Sigmoid colon (tissue), 7 donors: ENCODE results near the gene PPARA. TPM values are rescaled to one million over a fixed set of nuclear protein-coding genes. Genes with fewer than 3 reads are reported as not detected.

Source experiments
- DNase-seq: peaks from one replicate; pipeline ENCODE4 v3.0.0-alpha.2; 2019
- H3K27ac ChIP-seq, 4 donors: fragments of 200-600 bp; sonication (generic); one replicate each; pipeline ENCODE4 v1.5.1; 2016 to 2019; ENCODE audit warnings: mild to moderate bottlenecking in 1 of 4
- H3K27me3 ChIP-seq, 3 donors: fragments of 200-600 bp; sonication (generic); one replicate each; pipeline ENCODE4 v1.5.1; 2019; ENCODE audit warnings: mild to moderate bottlenecking in 1 of 3
- H3K36me3 ChIP-seq, 4 donors: fragments of 200-600 bp; sonication (generic); one replicate each; pipeline ENCODE4 v1.5.1; 2016 to 2019
- H3K4me1 ChIP-seq, 4 donors: fragments of 200-600 bp; sonication (generic); one replicate each; pipeline ENCODE4 v1.5.1; 2017 to 2019
- H3K4me3 ChIP-seq, 4 donors: fragments of 200-600 bp; sonication (generic); one replicate each; pipeline ENCODE4 v1.5.1; 2017 to 2019; ENCODE audit warnings: mild to moderate bottlenecking in 2 of 4, moderate library complexity in 1 of 4
- H3K9me3 ChIP-seq, 4 donors: fragments of 200-600 bp in 3 of 4; sonication (generic) in 3 of 4; one replicate each; pipeline versions ENCODE4 v1.5.1 to v1.6.1; 2013 to 2019
- EP300 ChIP-seq, 4 donors: sonication (generic); formaldehyde crosslinking; IDR thresholded peaks; one replicate each; pipeline ENCODE4 v1.6.1; 2017; ENCODE audit warnings: antibody characterized with exemption in 4 of 4
- POLR2A ChIP-seq, 2 donors: fragments of 450-650 bp; IDR thresholded peaks; one replicate each; pipeline ENCODE4 v1.6.1; 2016; ENCODE audit warnings: antibody characterized with exemption in 2 of 2, mild to moderate bottlenecking in 2 of 2, moderate library complexity in 2 of 2
- POLR2AphosphoS5 ChIP-seq, 4 donors: sonication (generic); formaldehyde crosslinking; IDR thresholded peaks; one replicate each; pipeline ENCODE4 v1.6.1; 2017; ENCODE audit warnings: antibody characterized with exemption in 4 of 4
- WGBS, 2 donors: extraction: QIAGEN DNeasy Blood & Tissue Kit; methylation state at CpG; one replicate each; pipeline ENCODE4 v1.1.7; 2013; 5-methylcytosine and 5-hydroxymethylcytosine counted together
- intact Hi-C: fragments of 100-400 bp; cut with DNase I; formaldehyde crosslinking; loops from one replicate; pipeline ENCODE4 v1.15.1; 2023
- polyA plus RNA-seq, 3 donors: library from polyadenylated mRNA; stranded (reverse); fragments of 200-250 nt; gene quantifications; one replicate each; pipeline ENCODE4 v1.2.3, GENCODE V29; 2013
- total RNA-seq, 4 donors: library from RNA; depleted of rRNA; stranded (reverse); fragments of >200 nt; gene quantifications; one replicate each; pipeline ENCODE4 v1.1.0, GENCODE V29; 2016
- TF ChIP-seq, protein P1 (sequence below), 4 experiments: fragments of 450-650 bp in 3 of 4; fragments of 200-600 bp in 1 of 4; IDR thresholded peaks; one replicate each; pipeline ENCODE4 v1.5.1; 2016 to 2019; ENCODE audit warnings: antibody characterized with exemption in 4 of 4, mild to moderate bottlenecking in 3 of 4, moderate library complexity in 2 of 4
- donor health status: healthy with polysubstance abuse.
- donor health status: Bipolar disorder and iron deficiency.
- donor health status: healthy.

Gene PPARA
- total and polyA plus RNA-seq, 7 donors, result 7.8 to 22.7 (median 20.1) TPM

DNA sequence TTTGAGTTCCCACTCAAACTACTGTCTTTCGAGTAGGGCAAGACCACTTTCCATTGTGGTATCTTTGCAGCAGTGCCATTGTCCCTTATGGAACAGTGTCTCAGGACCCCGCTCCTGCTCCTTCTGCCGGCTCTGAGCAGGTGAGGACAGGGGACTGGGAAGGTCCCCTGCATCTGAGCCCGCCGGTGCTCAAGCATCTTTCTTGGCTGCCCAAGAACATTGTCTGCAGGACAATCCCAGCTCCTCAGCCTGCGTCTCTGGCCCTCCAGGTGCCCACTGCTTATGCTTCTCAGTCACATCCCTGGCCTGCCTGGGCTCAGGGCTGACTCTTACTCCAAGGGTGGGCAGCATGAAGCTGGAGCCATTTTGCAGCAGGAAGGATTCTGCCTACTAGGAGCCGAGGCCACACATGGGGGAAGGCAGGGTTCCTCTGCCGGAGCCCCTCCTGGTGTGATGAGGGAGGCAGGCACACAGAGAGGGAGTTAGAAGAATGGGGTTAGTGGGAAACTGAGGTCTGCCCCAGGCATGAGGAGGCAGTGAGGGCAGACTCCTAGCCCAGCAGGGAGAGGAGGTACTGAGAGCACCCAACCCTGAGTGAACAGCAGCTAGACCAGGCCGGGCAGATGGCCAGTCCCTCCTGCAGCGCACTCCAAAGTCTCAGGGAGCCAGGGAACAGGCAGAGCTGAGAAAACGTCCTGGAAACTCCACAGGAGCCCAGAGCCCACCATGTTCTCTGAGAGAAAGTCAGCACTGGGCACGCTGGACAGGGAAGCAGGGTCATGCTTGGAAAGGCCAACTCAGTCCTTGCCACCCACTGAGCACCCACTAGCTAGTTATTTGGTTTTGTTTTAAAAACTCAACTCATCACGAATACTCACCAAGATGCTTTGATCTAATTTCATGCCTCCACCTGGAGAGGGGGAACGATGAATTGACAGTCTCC lies 7.5 kb upstream of the PPARA start:
- intact Hi-C loops, result no loop called here

DNA sequence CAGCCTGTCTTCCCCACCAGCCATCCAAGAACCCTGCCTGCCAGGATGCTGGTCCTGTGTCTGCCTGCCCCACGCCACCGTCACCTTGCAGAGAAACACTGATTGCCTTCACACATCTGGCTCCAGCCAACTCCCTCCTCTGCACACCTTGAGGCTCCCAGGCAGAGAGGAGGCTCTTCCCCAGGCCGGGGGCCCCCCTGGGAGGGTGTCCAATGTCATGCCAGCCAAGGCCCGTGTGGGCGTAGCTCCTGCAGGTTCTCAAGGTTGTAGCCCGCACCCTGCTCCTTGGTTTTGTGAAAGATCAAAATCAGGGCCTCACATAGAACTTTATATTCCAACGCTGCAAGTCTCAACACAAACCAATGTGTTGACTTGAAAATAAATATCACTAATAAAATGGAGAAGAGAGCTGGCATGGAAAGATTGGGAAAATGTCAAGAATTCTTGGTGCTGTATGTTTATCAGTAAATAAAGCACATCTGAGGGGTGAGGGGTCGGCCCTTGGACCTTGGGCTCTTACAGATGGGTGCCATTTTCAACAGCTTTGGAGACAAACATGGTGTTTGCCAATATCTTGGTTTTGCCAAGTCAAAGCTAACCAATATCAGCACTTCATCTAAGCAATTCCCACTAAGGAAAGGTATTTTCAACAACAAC lies 6.7 kb upstream of the PPARA start:
- no peak overlapping the region for H3K4me3 ChIP-seq
- no peaks in the 10 kb centered on the region for H3K27me3 ChIP-seq
- peak; percentile 48 for DNase-seq
- no peaks in the 10 kb centered on the region for H3K36me3 ChIP-seq
- no peak overlapping the region for H3K27ac ChIP-seq
- intact Hi-C loops, result no loop called here
- peaks cover 0 to 12% (median 9%) of the 10 kb centered on the region in 4 donors for H3K4me1 ChIP-seq
- WGBS, 2 donors, result 64 to 80% methylated on average over 8 of the region's 8 CpGs
- no peaks in the 10 kb centered on the region for H3K9me3 ChIP-seq
- TF ChIP-seq POLR2A (IDR thresholded peaks at IDR 0.05) (no peak), POLR2AphosphoS5 (IDR thresholded peaks at IDR 0.05) (no peak), EP300 (IDR thresholded peaks at IDR 0.05) (no peak)
- TF ChIP-seq, protein P1, sequence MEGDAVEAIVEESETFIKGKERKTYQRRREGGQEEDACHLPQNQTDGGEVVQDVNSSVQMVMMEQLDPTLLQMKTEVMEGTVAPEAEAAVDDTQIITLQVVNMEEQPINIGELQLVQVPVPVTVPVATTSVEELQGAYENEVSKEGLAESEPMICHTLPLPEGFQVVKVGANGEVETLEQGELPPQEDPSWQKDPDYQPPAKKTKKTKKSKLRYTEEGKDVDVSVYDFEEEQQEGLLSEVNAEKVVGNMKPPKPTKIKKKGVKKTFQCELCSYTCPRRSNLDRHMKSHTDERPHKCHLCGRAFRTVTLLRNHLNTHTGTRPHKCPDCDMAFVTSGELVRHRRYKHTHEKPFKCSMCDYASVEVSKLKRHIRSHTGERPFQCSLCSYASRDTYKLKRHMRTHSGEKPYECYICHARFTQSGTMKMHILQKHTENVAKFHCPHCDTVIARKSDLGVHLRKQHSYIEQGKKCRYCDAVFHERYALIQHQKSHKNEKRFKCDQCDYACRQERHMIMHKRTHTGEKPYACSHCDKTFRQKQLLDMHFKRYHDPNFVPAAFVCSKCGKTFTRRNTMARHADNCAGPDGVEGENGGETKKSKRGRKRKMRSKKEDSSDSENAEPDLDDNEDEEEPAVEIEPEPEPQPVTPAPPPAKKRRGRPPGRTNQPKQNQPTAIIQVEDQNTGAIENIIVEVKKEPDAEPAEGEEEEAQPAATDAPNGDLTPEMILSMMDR (IDR thresholded peaks at IDR 0.05), result no peak

More for the DNA sequence above, 7.5 kb upstream of the PPARA start:
- WGBS, 2 donors, result 92% methylated on average over 14 of the region's 14 CpGs
- no peak overlapping the region for H3K4me3 ChIP-seq
- DNase-seq, result peak; percentile 57
- H3K4me1 ChIP-seq, result peaks cover 0 to 12% (median 9%) of the 10 kb centered on the region in 4 donors
- H3K9me3 ChIP-seq, result no peaks in the 10 kb centered on the region
- no peaks in the 10 kb centered on the region for H3K27me3 ChIP-seq
- no peaks in the 10 kb centered on the region for H3K36me3 ChIP-seq
- H3K27ac ChIP-seq, result no peak overlapping the region
- TF ChIP-seq POLR2AphosphoS5 (IDR thresholded peaks at IDR 0.05), result no peak
- no peak for TF ChIP-seq EP300 (IDR thresholded peaks at IDR 0.05)
- TF ChIP-seq, protein P1 (IDR thresholded peaks at IDR 0.05), result no peak
- no peak for TF ChIP-seq POLR2A (IDR thresholded peaks at IDR 0.05)

DNA sequence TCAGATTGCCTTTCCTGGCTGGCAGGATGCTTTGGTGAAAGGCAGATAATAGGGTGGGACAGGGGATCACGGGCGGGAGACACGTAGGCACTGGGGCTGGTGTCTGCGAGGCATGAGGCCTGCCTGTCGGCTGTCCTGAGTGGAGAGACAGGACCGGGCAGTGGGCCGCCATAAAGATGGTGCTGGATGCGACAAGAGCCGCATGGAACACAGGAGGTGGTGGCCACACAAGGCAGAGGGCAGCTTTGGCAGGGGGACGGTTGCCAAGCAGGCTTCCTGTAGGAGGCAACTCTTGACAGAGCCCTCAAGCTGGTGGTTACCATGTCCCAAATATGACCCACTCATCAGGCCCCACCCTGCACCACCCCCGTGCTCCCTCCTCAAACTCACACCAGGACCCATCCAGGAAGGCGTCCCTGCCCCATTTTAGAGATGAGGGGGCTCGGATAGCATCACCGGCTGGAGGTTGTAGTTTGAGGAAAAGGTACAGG lies 4.9 kb upstream of the PPARA start:
- intact Hi-C loops, result no loop called here
- H3K36me3 ChIP-seq, result no peaks in the 10 kb centered on the region
- no peaks in the 10 kb centered on the region for H3K27me3 ChIP-seq
- no peak overlapping the region for H3K4me3 ChIP-seq
- no peak for TF ChIP-seq EP300 (IDR thresholded peaks at IDR 0.05)
- TF ChIP-seq POLR2AphosphoS5 (IDR thresholded peaks at IDR 0.05), result no peak
- TF ChIP-seq, protein P1 (IDR thresholded peaks at IDR 0.05), result no peak
- no peak for TF ChIP-seq POLR2A (IDR thresholded peaks at IDR 0.05)
- peaks cover 0 to 9% (median 4%) of the 10 kb centered on the region in 4 donors for H3K4me1 ChIP-seq
- 93 to 94% methylated on average over 14 of the region's 14 CpGs for WGBS, 2 donors
- peak; percentile 50 for DNase-seq
- H3K27ac ChIP-seq, result no peak overlapping the region
- H3K9me3 ChIP-seq, result no peaks in the 10 kb centered on the region

DNA sequence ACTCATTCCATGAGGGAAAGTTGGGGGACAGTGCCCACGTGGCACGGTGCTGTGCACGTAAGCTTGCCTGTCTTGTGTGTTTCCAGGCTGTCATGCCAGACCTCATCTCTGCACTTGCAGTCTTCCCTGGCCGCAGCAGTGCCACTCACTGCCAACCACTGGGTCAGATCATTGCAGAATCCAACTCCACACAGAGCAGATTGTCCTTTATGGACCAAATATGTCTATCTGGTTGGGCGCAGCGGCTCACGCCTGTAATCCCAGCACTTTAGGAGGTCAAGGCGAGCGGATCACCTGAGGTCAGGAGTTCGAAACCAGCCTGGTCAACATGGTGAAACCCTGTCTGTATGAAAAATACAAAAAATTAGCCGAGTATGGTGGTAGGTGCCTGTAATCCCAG lies 4.4 kb upstream of the PPARA start:
- Histone ChIP-seq H3K4me3 (no peak overlapping the region), H3K27me3 (no peaks in the 10 kb centered on the region), H3K9me3 (no peaks in the 10 kb centered on the region), H3K27ac (no peak overlapping the region), H3K4me1 (peaks cover 0 to 9% (median 4%) of the 10 kb centered on the region in 4 donors), H3K36me3 (no peaks in the 10 kb centered on the region)
- DNase-seq, result peak; percentile 20
- intact Hi-C loops, result no loop called here
- no peak for TF ChIP-seq POLR2A (IDR thresholded peaks at IDR 0.05)
- no peak for TF ChIP-seq POLR2AphosphoS5 (IDR thresholded peaks at IDR 0.05)
- TF ChIP-seq, protein P1 (IDR thresholded peaks at IDR 0.05), result no peak
- no peak for TF ChIP-seq EP300 (IDR thresholded peaks at IDR 0.05)
- 91 to 95% methylated on average over 11 of the region's 11 CpGs for WGBS, 2 donors
